Measurements from ENCODE around the gene ANKFN1.

The ANKFN1 gene

GRCh38 chr17:56290101-56290801 lies 137.0 kb downstream of the ANKFN1 start:
- no peak for DNase-seq

- DNase-seq: no peak
These were observed 137.5 kb downstream of the ANKFN1 start for GRCh38 chr17:56290802-56291118.

GRCh38 chr17:56291226-56291805 lies 138.0 kb downstream of the ANKFN1 start:
- DNase-seq: no peak

GRCh38 chr17:56292010-56292409 lies 138.7 kb downstream of the ANKFN1 start:
- DNase-seq: no peak

- peak; percentile 8 for DNase-seq
These were observed 139.3 kb downstream of the ANKFN1 start for GRCh38 chr17:56292578-56292977.

GRCh38 chr17:56297184-56297583 lies 143.9 kb downstream of the ANKFN1 start:
- DNase-seq: peak; percentile 42

GRCh38 chr17:56298846-56299245 lies 145.6 kb downstream of the ANKFN1 start:
- no peak for DNase-seq

- no peak for DNase-seq
These were observed 146.9 kb downstream of the ANKFN1 start for GRCh38 chr17:56300144-56300543.

GRCh38 chr17:56305007-56305406 lies 151.7 kb downstream of the ANKFN1 start:
- DNase-seq: no peak

GRCh38 chr17:56309897-56310296 lies 156.6 kb downstream of the ANKFN1 start:
- no peak for DNase-seq

- DNase-seq: no peak
These were observed 157.5 kb downstream of the ANKFN1 start for GRCh38 chr17:56310782-56311181.

- no peak for DNase-seq
These were observed 159.9 kb downstream of the ANKFN1 start for GRCh38 chr17:56313201-56313600.

- DNase-seq: no peak
These were observed 160.8 kb downstream of the ANKFN1 start for GRCh38 chr17:56314026-56314425.

- DNase-seq: no peak
These were observed 161.8 kb downstream of the ANKFN1 start for GRCh38 chr17:56314984-56315602.

- DNase-seq: no peak
These were observed 163.3 kb downstream of the ANKFN1 start for GRCh38 chr17:56316604-56317003.

GRCh38 chr17:56317351-56318208 lies 164.3 kb downstream of the ANKFN1 start:
- DNase-seq: no peak

- no peak for DNase-seq
These were observed 166.3 kb downstream of the ANKFN1 start for GRCh38 chr17:56319531-56319930.

GRCh38 chr17:56320443-56320842 lies 167.2 kb downstream of the ANKFN1 start:
- no peak for DNase-seq

- DNase-seq: no peak
These were observed 169.7 kb downstream of the ANKFN1 start for GRCh38 chr17:56322991-56323390.

GRCh38 chr17:56324676-56325075 lies 171.4 kb downstream of the ANKFN1 start:
- no peak for DNase-seq

GRCh38 chr17:56325313-56326000 lies 172.2 kb downstream of the ANKFN1 start:
- no peak for DNase-seq

- no peak for DNase-seq
These were observed 172.7 kb downstream of the ANKFN1 start for GRCh38 chr17:56326001-56326359.

- no peak for DNase-seq
These were observed 194.4 kb downstream of the ANKFN1 start for GRCh38 chr17:56347639-56348038.
